ENCODE measurements around the gene YAP1.
A peak's percentile ranks its signal among the peaks of the same experiment; 100 is the strongest.

The YAP1 gene

GRCh38 chr11:102109896-102110760 is at the start of gene YAP1:
TSS of gene YAP1 (plus strand) at chr11:102110447. CDS start at chr11:102110849, 402 bp downstream.
- peak; percentile 36 for DNase-seq

- no peak for DNase-seq
Observed at GRCh38 chr11:102061276-102061675, 49.0 kb upstream of the YAP1 start.

- DNase-seq = no peak
Observed at GRCh38 chr11:102062106-102062505, 48.1 kb upstream of the YAP1 start.

GRCh38 chr11:102064316-102064715 is 45.9 kb upstream of the YAP1 start:
- DNase-seq = no peak

- DNase-seq = no peak
Observed at GRCh38 chr11:102070766-102071165, 39.5 kb upstream of the YAP1 start.

GRCh38 chr11:102071497-102072472 is 38.5 kb upstream of the YAP1 start:
- no peak for DNase-seq

GRCh38 chr11:102073253-102073652 is 37.0 kb upstream of the YAP1 start:
- no peak for DNase-seq

GRCh38 chr11:102079625-102080024 is 30.6 kb upstream of the YAP1 start:
- no peak for DNase-seq

- DNase-seq = no peak
Observed at GRCh38 chr11:102081313-102081712, 28.9 kb upstream of the YAP1 start.

- DNase-seq = no peak
Observed at GRCh38 chr11:102085864-102086551, 24.2 kb upstream of the YAP1 start.

GRCh38 chr11:102097186-102097585 is 13.1 kb upstream of the YAP1 start:
- DNase-seq = no peak

- DNase-seq = no peak
Observed at GRCh38 chr11:102099755-102100154, 10.5 kb upstream of the YAP1 start.

- DNase-seq = no peak
Observed at GRCh38 chr11:102108734-102109440, 1.4 kb upstream of the YAP1 start.

GRCh38 chr11:102110761-102111010 is 439 bp downstream of the YAP1 start:
- no peak for DNase-seq

GRCh38 chr11:102111011-102111786 is 952 bp downstream of the YAP1 start:
- DNase-seq = no peak

GRCh38 chr11:102111787-102112508 is 1.7 kb downstream of the YAP1 start:
- no peak for DNase-seq

- no peak for DNase-seq
Observed at GRCh38 chr11:102112509-102112821, 2.2 kb downstream of the YAP1 start.

GRCh38 chr11:102114032-102114431 is 3.8 kb downstream of the YAP1 start:
- DNase-seq = no peak

GRCh38 chr11:102115557-102115956 is 5.3 kb downstream of the YAP1 start:
- no peak for DNase-seq

- no peak for DNase-seq
Observed at GRCh38 chr11:102116453-102117205, 6.4 kb downstream of the YAP1 start.
